DLD1 (cell line): ENCODE results near the gene KRTAP10-5.
"Not testable (repeated sequence)": the region's sequence is repeated elsewhere in the genome, so short reads cannot be mapped to it uniquely, and the experiment has no call there.

ENCODE experiments used
- in situ Hi-C: cut with HindIII; loops from 2 replicates; pipeline ENCODE4 v1.10.0; 2017; ENCODE audit warnings: low sequenced_read_pairs

Gene KRTAP10-5

DNA sequence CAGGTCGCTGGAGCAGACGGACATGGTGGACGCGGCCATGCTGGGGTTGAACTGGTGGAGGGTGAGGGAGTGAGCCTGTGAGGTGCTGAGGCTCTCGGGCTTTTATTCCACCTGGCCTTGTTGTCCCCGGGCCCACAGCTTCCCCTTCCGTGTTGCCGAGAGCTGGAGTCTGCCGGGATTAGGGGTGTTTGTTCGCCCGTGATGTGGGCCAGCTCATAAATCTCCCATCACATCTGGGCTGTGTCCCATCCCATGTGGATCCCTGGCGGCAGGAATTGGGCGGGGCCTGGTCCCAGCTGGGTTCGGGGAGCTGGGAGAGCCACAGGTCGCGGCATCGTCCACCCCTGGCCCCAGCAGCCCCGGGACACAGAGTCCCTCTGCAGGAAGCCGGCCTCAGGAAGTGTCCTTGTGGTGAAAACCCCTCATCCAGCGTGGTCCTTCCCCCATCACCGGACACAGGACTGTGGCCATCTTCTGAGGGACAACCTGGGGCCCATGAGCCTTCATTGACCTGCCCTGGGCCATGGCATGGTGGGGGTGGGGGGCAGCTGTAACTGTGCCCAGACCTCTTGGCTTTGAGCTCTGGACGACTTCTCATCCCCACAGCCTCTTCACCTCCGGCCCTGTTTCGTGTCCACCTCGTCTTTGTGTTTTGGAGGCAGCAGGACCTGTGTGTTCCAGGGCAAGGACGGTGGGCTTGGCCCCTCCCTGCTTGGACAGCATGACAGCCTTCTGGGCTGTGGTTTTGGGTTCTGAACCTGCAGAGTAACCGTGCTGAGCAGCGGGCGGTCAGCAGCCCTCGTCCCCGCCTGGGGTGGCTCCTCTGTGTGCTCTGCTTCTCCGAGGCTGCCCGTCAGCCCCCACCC, 12.3 kb upstream of the KRTAP10-5 start, which contains the start of gene KRTAP10-6:
Gene KRTAP10-6, minus strand, starts transcription at position 60 of the 866 bp plus-strand sequence. Its CDS starts 21 bp downstream, at position 39.
- in situ Hi-C loops, result no loop called here

DNA sequence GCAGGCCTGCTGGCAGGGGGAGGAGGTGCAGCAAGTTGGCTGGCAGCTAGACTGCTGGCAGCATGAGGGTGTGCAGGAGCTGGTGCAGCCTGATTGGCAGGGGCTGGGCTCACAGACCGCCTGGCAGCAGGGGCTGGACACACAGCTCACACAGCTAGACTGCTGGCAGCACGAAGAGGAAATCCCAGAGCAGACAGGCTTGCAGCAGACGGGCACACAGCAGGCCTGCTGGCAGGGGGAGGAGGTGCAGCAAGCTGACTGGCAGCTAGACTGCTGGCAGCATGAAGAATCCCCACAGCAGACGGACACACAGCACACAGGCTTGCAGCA, 11.4 kb upstream of the KRTAP10-5 start:
- in situ Hi-C loops, result not testable (repeated sequence)

DNA sequence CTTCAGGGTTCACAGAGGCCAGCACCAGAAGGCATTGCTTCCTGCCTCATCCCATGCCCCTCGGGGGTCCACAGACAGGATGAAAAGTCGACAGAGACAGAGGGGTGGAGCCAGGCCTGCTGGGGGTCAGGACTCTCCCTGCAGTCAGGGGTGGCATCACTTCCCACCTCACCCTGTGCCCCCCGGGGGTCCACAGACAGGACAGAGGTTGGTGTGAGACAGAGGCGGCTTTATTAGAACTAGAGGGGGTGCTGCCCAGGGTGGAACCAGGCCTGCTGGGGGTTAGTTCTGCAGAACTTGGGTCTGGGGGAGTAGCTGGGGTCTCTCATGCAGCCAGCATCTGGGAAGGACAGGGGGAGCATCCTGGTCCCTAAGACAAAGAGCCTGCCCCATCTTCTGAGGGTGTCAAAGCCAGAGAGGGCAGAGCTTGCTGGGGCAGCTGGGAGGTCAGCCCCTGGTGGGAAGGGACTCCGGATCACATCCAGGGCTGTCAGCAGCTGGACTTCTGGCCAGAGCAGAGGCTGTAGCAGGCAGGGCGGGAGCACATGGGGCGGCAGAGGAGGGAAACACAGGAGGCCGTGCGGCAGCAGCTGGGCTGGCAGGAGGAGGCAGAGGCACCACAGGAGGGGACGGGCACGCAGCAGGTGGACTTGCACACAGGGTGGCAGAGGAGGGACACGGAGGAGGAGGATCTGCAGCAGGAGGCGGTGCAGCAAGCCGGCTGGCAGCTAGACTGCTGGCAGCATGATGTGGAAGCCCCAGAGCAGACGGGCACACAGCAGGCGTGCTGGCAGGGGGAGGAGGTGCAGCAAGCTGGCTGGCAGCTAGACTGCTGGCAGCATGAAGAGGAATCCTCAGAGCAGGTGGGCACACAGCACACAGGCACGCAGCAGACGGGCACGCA, 10.7 kb upstream of the KRTAP10-5 start:
- in situ Hi-C loops, result not testable (repeated sequence)

- in situ Hi-C loops, result no loop called here
Measured at GRCh38 chr21:44590311-44590721, 9.9 kb upstream of the KRTAP10-5 start.

GRCh38 chr21:44589586-44590305, 9.3 kb upstream of the KRTAP10-5 start:
- in situ Hi-C loops, result no loop called here

DNA sequence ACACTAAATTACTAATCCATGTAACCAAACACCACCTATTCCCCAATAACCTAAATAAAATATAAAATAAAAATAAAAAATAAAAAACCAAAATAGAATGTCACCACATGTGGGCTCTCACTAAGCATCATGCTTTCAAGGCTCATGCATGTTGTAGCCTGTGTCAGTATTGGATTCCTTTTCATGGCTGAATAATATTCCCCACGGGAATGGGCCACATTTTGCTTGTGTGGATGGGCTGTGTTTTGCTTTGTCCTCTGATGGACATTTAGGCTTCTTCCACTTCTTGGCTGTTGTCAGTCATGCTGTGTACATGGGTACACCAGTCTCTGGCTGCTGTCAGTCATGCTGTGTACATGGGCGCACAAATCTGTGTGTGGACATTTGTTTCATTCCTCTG, 8.7 kb upstream of the KRTAP10-5 start:
- in situ Hi-C loops, result no loop called here

GRCh38 chr21:44585892-44586291, 5.5 kb upstream of the KRTAP10-5 start:
- in situ Hi-C loops, result no loop called here

GRCh38 chr21:44583800-44584147, 3.4 kb upstream of the KRTAP10-5 start:
- in situ Hi-C loops, result no loop called here

DNA sequence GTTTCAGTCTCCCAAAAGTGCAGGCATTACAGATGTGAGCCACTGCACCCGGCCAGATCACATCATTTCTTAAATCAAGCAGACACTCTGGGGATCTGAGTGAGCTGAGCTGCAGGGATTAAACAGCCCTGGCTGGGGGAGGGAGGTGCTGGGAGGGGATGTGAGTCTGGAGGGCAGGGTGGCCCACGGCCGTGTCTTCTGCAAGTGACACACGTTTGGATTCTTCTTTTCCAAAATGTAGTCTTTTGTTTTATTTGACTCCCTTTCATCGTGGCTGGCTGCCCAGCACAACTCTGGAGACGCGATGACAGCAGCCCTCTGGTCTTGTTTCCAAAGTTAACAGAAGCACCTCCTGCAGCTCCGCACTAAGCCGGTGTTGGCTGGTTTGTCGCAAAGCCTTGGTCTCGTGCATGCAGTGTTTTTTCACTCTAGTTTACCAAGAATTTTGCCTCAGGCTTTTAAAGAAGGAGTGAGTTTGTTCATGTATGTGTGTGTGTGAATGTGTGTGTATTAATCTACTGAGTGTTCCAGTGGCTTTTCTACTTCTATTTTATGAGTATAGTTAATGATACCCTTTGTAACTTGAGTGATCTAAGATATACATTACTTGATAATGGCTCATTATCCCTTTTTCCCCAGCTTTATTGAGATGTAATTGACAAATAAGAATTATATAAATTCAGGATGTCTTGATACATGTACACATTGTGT, 2.8 kb upstream of the KRTAP10-5 start:
- in situ Hi-C loops, result no loop called here

GRCh38 chr21:44582055-44582454, 1.7 kb upstream of the KRTAP10-5 start:
- in situ Hi-C loops, result no loop called here

DNA sequence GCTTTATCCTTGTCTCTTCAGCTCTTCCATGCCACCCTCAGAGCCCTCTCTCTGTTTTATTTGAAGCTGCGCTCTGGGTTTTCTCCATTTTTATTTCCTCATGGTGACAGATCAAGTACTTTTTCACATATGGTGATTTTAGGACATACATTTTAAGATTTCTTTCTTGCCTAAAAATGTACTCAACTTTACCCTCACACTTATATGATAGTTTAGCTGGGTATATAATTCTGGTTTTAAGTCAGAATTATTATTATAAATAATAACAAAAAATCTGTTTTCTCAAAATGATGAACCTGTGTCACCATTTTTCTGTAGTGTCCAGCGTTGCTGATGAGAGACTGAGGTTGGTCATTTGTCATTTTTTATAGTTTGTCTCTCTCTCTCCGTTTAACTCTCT, 754 bp upstream of the KRTAP10-5 start:
- in situ Hi-C loops, result no loop called here

DNA sequence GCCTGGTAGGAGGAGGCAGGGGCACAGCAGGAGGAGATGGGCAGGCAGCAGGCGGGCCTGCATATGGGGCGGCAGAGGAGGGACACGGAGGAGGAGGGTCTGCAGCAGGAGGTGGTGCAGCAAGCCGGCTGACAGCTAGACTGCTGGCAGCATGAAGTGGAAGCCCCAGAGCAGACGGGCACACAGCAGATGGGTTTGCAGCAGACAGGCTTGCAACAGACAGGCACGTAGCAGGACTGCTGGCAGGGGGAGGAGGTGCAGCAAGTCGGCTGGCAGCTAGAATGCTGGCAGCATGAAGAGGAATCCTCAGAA, 615 bp downstream of the KRTAP10-5 start:
- in situ Hi-C loops, result no loop called here

- in situ Hi-C loops, result no loop called here
Measured at GRCh38 chr21:44579056-44579832, 1.2 kb downstream of the KRTAP10-5 start.

GRCh38 chr21:44578371-44579055, 1.9 kb downstream of the KRTAP10-5 start:
- in situ Hi-C loops, result no loop called here

GRCh38 chr21:44576025-44576420, 4.4 kb downstream of the KRTAP10-5 start:
- in situ Hi-C loops, result no loop called here

DNA sequence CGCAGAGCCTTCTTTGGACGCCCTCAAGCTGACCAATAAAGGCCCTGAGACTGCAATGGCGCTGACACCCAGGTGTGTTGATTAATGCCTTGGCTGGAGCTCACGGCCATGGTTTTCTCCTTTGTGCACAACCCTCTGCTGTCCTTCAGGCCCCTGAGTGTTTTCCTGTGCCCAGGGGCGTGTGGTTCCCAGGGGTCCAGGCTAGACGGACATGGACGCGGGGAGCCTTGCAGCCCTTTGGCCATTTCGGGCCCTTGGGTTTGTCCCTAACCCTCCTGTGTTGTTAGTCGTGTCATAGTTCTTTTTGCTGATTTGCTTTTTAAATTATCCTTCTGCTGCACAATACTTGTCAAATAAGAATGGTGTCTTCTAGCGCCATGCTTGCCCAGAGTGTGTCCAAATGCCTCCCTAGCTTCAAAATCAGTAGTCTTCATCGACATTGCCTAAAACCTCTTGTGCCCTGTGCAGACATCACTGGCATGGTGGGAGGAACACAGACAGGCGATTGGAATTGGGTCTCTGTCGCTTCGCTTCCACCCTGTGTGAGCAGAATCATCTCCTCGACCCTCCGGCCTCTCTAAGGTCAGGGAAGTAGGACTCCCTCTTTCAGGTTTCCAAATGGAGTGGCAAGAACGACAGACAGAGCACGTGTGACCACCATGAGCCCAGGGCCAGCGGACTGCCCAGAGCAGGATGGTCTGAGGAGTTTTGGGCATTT, 4.9 kb downstream of the KRTAP10-5 start:
- in situ Hi-C loops, result no loop called here

DNA sequence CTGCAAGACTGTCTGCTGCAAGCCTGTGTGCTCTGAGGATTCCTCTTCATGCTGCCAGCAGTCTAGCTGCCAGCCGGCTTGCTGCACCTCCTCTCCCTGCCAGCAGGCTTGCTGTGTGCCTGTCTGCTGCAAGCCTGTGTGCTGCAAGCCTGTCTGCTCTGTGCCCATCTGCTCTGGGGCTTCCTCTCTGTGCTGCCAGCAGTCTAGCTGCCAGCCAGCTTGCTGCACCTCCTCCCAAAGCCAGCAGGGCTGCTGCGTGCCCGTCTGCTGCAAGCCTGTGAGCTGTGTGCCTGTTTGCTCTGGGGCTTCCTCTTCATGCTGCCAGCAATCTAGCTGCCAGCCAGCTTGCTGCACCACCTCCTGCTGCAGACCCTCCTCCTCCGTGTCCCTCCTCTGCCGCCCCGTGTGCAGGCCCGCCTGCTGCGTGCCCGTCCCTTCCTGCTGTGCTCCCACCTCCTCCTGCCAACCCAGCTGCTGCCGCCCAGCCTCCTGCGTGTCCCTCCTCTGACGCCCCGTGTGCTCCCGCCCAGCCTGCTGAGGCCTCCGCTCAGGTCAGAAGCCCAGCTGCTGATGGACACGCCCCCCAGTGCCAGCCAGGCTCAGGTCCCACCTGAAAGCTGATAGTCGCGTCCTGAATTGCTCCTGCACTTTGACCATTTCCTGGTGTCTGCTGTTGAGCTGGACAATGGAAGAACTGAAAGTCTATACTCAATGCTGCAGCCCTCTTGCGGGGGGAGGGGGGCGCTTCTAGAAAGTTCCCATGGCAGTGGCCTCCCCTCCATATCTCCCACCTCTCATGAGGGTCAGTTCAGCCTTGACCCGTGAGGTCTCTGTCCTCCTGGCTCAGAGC, 5.7 kb downstream of the KRTAP10-5 start:
- in situ Hi-C loops, result no loop called here
